Measurements from ENCODE around the gene RAD51B.

Gene RAD51B

GRCh38 chr14:68493152-68493911 lies 673.8 kb downstream of the RAD51B start:
- no peak for TF ChIP-seq CTCF (IDR thresholded peaks at IDR 0.05; ENCODE audit: insufficient read depth, low read depth, low read length, missing control alignments)

GRCh38 chr14:68495101-68496039 lies 675.8 kb downstream of the RAD51B start:
- DNase-seq (ENCODE audit: low read depth): peak; percentile 87
- H3K4me3 ChIP-seq (ENCODE audit: low read depth, low read length): no peak overlapping the region
- no peak for TF ChIP-seq CTCF (IDR thresholded peaks at IDR 0.05; ENCODE audit: insufficient read depth, low read depth, low read length, missing control alignments)

More at GRCh38 chr14:68493152-68493911, 673.8 kb downstream of the RAD51B start:
- H3K4me3 ChIP-seq (ENCODE audit: low read depth, low read length): no peak overlapping the region
- no peak for DNase-seq (ENCODE audit: low read depth)

GRCh38 chr14:68497011-68497410 lies 677.4 kb downstream of the RAD51B start:
- TF ChIP-seq CTCF (IDR thresholded peaks at IDR 0.05; ENCODE audit: insufficient read depth, low read depth, low read length, missing control alignments): no peak
- no peak overlapping the region for H3K4me3 ChIP-seq (ENCODE audit: low read depth, low read length)
- no peak for DNase-seq (ENCODE audit: low read depth)

GRCh38 chr14:68499451-68499850 lies 679.9 kb downstream of the RAD51B start:
- no peak overlapping the region for H3K4me3 ChIP-seq (ENCODE audit: low read depth, low read length)
- DNase-seq (ENCODE audit: low read depth): no peak
- no peak for TF ChIP-seq CTCF (IDR thresholded peaks at IDR 0.05; ENCODE audit: insufficient read depth, low read depth, low read length, missing control alignments)

- no peak overlapping the region for H3K4me3 ChIP-seq (ENCODE audit: low read depth, low read length)
- no peak for TF ChIP-seq CTCF (IDR thresholded peaks at IDR 0.05; ENCODE audit: insufficient read depth, low read depth, low read length, missing control alignments)
- no peak for DNase-seq (ENCODE audit: low read depth)
Measured at GRCh38 chr14:68501171-68501570, 681.6 kb downstream of the RAD51B start.

- no peak overlapping the region for H3K4me3 ChIP-seq (ENCODE audit: low read depth, low read length)
- no peak for TF ChIP-seq CTCF (IDR thresholded peaks at IDR 0.05; ENCODE audit: insufficient read depth, low read depth, low read length, missing control alignments)
- peak; percentile 35 for DNase-seq (ENCODE audit: low read depth)
Measured at GRCh38 chr14:68501614-68502052, 682.1 kb downstream of the RAD51B start.

Data from GM12865 (cell line).